GM12892 (cell line): Measurements from ENCODE around the gene IMP3.

ENCODE experiments used
- POLR2AphosphoS5 ChIP-seq: IDR thresholded peaks from 2 replicates; pipeline ENCODE4 v1.6.1; 2011; ENCODE audit warnings: low read depth, low read length, control low read depth
- TAF1 ChIP-seq: IDR thresholded peaks from 2 replicates; pipeline ENCODE4 v1.6.1; 2011; ENCODE audit warnings: low read depth, mild to moderate bottlenecking, control low read depth, low read length, borderline replicate concordance

GRCh38 chr15:75620058-75620820 is 19.8 kb downstream of the IMP3 start:
- TF ChIP-seq POLR2AphosphoS5 = no peak
- TF ChIP-seq TAF1 = no peak
